Neural crest cell (in vitro differentiated cells): ENCODE results near the gene GNPTAB. TPM values are rescaled to one million over a fixed set of nuclear protein-coding genes. Genes with fewer than 3 reads are reported as not detected.

Source experiments
- DNase-seq: peaks from one replicate; pipeline ENCODE4 v3.0.0; 2021; ENCODE audit warnings: low read depth, mixed read lengths, low spot score
- H3K27ac Mint-ChIP-seq: one replicate; pipeline ENCODE4 v1.8.0; 2021; ENCODE audit warnings: mild to moderate bottlenecking, mixed read lengths; ENCODE audit not compliant: unreplicated experiment
- H3K27me3 Mint-ChIP-seq: 2 replicates; pipeline ENCODE4 v1.8.0; 2021; ENCODE audit warnings: low read depth, mild to moderate bottlenecking, mixed read lengths
- H3K36me3 Mint-ChIP-seq: 2 replicates; pipeline ENCODE4 v1.8.0; 2021; ENCODE audit warnings: low read depth, mild to moderate bottlenecking, mixed read lengths
- H3K4me1 Mint-ChIP-seq: 2 replicates; pipeline ENCODE4 v1.8.0; 2021; ENCODE audit warnings: mixed read lengths
- H3K4me3 Mint-ChIP-seq: one replicate; pipeline ENCODE4 v1.8.0; 2021; ENCODE audit warnings: mild to moderate bottlenecking, mixed read lengths
- H3K9me3 Mint-ChIP-seq: 2 replicates; pipeline ENCODE4 v1.8.0; 2021; ENCODE audit warnings: mixed read lengths
- total RNA-seq: library from RNA; stranded (reverse); gene quantifications from 2 replicates; pipeline ENCODE4 v1.2.1, GENCODE V29; 2021
- TF ChIP-seq, protein P1 (sequence below): fragments of 200-600 bp; sonication (generic); conservative IDR thresholded peaks from 2 replicates; pipeline ENCODE4 v1.5.0; 2021; ENCODE audit warnings: antibody characterized with exemption, mild to moderate bottlenecking

The GNPTAB gene
- total RNA-seq, 1 donor from 2014 or later: 11.0 TPM

DNA sequence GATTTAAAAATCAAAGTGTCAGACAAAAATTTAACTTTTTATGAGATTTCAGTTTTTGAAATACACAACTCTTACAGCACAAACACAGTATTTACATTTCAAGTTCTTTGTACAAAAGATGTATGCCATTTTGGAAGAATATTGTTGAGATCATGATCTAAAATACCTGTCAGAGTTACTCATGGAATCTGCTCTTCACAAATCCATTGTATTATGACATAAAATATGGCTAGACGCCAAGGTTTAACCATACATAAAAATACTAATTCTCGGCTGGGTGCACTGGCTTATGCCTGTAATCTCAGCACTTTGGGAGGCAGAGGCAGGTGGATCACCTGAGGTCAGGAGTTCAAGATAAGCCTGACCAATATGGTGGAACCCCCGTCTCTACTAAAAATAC, 85.3 kb downstream of the GNPTAB start:
- Mint-ChIP-seq H3K4me1 (no peaks in the 10 kb centered on the region), H3K27ac (no peak overlapping the region), H3K36me3 (peaks cover 15% of the 10 kb centered on the region), H3K4me3 (no peak overlapping the region), H3K27me3 (no peaks in the 10 kb centered on the region), H3K9me3 (no peaks in the 10 kb centered on the region)
- TF ChIP-seq, protein P1, sequence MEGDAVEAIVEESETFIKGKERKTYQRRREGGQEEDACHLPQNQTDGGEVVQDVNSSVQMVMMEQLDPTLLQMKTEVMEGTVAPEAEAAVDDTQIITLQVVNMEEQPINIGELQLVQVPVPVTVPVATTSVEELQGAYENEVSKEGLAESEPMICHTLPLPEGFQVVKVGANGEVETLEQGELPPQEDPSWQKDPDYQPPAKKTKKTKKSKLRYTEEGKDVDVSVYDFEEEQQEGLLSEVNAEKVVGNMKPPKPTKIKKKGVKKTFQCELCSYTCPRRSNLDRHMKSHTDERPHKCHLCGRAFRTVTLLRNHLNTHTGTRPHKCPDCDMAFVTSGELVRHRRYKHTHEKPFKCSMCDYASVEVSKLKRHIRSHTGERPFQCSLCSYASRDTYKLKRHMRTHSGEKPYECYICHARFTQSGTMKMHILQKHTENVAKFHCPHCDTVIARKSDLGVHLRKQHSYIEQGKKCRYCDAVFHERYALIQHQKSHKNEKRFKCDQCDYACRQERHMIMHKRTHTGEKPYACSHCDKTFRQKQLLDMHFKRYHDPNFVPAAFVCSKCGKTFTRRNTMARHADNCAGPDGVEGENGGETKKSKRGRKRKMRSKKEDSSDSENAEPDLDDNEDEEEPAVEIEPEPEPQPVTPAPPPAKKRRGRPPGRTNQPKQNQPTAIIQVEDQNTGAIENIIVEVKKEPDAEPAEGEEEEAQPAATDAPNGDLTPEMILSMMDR: no peak
- no peak for DNase-seq

DNA sequence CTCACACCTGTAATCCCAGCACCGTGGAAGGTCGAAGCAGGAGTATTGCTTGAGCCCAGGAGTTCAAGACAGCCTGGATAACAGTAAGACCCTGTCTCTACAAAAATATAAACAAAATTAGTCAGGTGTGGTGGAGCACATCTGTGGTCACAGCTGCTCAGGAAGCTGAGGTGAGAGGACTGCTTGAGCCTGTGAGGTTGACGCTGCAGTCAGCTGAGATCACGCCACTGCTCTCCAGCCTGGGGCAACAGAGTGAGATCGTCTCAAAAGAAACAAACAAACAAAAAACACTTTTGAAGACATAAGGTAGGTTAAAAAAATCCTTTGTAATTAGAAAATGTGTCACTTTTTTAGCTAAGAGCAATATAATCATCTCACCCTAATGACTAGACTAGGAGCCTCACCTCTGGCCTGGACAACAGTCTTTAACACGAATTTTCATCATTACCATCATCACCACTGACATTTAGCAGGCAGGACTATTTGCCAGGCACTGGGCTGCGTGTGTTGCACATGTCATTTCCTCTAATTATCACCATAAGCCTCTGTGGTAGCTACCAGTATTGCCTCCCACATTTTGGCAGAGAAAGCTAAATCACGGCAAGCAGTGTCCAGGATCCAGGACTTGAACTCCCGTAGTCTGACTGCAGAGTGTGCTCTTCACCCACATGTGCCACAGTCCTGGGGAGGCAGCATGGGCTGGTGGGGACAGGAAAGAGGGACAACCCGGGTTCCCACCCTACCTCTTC, 86.9 kb downstream of the GNPTAB start:
- no peaks in the 10 kb centered on the region for H3K9me3 Mint-ChIP-seq
- H3K4me3 Mint-ChIP-seq: no peak overlapping the region
- TF ChIP-seq, protein P1: no peak
- H3K36me3 Mint-ChIP-seq: peaks cover 18% of the 10 kb centered on the region
- no peak overlapping the region for H3K27ac Mint-ChIP-seq
- no peak for DNase-seq
- H3K4me1 Mint-ChIP-seq: no peaks in the 10 kb centered on the region
- no peaks in the 10 kb centered on the region for H3K27me3 Mint-ChIP-seq

DNA sequence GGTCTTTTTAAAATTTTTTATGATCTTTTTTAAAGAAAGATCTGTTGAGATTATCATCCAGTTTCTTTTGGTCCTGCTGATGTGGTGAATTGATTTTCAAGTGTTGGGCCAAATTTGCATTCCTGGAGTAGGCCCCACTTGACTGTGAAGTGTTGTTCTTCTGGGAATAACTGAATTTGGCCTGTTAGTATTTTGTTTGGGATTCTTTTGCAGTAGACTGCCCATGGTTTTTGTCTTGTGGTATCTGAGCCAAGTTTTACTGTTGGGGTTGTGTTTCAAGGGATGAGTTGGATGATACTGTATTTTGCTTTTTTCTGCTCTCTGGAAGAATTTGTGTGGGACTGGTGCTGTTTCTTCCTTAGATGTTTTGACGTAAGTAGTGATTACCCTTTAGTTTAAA, 87.5 kb downstream of the GNPTAB start:
- no peak overlapping the region for H3K4me3 Mint-ChIP-seq
- peaks cover 14% of the 10 kb centered on the region for H3K36me3 Mint-ChIP-seq
- no peak for DNase-seq
- TF ChIP-seq, protein P1: no peak
- H3K9me3 Mint-ChIP-seq: no peaks in the 10 kb centered on the region
- no peak overlapping the region for H3K27ac Mint-ChIP-seq
- no peaks in the 10 kb centered on the region for H3K27me3 Mint-ChIP-seq
- H3K4me1 Mint-ChIP-seq: no peaks in the 10 kb centered on the region

DNA sequence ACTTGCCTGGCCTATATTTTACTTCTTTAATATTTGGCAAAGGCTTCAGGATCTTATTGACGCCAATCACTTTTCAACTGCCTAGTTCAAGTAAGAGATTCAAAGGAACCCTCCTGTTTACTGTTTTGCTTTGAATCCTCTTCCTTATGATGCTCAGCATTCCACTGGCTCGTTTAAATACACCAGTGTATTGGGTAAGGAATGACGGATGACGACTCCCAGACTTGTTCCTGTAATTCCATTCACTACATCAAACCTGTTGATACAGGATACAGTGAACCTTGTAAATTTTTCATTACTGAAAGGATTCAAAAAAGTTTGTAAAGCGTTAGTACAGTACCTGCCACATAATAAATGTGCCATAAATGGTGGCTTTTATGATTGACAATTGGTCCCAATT, 89.8 kb downstream of the GNPTAB start:
- Mint-ChIP-seq H3K36me3 (peaks cover 14% of the 10 kb centered on the region), H3K4me1 (no peaks in the 10 kb centered on the region), H3K27me3 (no peaks in the 10 kb centered on the region), H3K27ac (no peak overlapping the region), H3K9me3 (no peaks in the 10 kb centered on the region), H3K4me3 (no peak overlapping the region)
- TF ChIP-seq, protein P1: no peak
- DNase-seq: no peak

DNA sequence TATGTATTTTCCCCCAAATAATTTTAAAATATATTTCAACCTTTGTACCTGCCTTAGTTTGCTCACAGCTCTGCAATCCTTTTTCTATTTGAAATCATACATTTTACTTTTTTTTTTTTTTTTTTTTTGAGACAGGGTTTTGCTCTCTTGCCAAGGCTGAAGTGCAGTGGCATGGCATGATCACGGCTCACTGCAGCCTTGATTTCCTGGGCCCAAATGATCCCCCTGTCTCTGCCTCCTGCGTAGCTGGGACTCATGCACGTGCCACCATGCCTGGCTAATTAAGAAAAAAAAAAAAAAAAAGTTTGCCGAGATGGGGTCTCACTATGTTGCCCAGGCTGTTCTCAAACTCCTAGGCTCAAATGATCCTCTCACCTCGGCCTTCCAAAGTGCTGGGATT, 90.2 kb downstream of the GNPTAB start:
- DNase-seq: no peak
- Mint-ChIP-seq H3K4me1 (no peaks in the 10 kb centered on the region), H3K27ac (no peak overlapping the region), H3K9me3 (no peaks in the 10 kb centered on the region), H3K27me3 (no peaks in the 10 kb centered on the region), H3K4me3 (no peak overlapping the region), H3K36me3 (peaks cover 14% of the 10 kb centered on the region)
- TF ChIP-seq, protein P1: no peak
